GM12864 (cell line): ENCODE measurements around the gene DYNLT2B.
A peak's percentile ranks its signal among the peaks of the same experiment; 100 is the strongest.

Experiments used
- DNase-seq: peaks from one replicate; pipeline ENCODE4 v3.0.0-alpha.2; 2011; ENCODE audit warnings: low read depth
- H3K4me3 ChIP-seq: 2 replicates; pipeline ENCODE4 v1.5.1; 2011; ENCODE audit warnings: mild to moderate bottlenecking, low read depth, low read length, control low read depth
- TF ChIP-seq, protein P1 (sequence below): IDR thresholded peaks from 2 replicates; pipeline ENCODE4 v1.5.1; 2011; ENCODE audit warnings: low read depth, mild to moderate bottlenecking, moderate library complexity, low read length, control low read depth, inconsistent platforms; ENCODE audit errors: missing control alignments

The DYNLT2B gene

DNA sequence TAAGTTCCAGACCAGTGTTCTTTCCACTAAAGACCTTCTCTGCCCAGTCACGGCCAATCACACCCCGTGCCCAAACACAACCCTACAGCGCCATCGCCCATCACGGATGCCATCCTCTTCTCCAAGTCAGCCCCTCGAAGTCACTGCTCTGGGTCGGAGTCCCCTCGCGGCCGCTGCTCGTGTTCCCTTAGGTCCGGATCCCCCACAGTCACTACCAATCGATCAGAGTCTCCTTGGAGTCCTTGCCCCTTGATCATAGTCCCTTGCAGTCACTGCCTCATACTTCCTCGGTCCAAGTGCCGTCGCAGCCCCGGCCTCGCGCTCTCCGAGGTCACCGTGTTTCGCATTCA, 31.0 kb downstream of the DYNLT2B start:
- DNase-seq, result no peak
- H3K4me3 ChIP-seq, result peak overlapping the region; percentile 89
- TF ChIP-seq, protein P1, sequence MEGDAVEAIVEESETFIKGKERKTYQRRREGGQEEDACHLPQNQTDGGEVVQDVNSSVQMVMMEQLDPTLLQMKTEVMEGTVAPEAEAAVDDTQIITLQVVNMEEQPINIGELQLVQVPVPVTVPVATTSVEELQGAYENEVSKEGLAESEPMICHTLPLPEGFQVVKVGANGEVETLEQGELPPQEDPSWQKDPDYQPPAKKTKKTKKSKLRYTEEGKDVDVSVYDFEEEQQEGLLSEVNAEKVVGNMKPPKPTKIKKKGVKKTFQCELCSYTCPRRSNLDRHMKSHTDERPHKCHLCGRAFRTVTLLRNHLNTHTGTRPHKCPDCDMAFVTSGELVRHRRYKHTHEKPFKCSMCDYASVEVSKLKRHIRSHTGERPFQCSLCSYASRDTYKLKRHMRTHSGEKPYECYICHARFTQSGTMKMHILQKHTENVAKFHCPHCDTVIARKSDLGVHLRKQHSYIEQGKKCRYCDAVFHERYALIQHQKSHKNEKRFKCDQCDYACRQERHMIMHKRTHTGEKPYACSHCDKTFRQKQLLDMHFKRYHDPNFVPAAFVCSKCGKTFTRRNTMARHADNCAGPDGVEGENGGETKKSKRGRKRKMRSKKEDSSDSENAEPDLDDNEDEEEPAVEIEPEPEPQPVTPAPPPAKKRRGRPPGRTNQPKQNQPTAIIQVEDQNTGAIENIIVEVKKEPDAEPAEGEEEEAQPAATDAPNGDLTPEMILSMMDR, result no peak

DNA sequence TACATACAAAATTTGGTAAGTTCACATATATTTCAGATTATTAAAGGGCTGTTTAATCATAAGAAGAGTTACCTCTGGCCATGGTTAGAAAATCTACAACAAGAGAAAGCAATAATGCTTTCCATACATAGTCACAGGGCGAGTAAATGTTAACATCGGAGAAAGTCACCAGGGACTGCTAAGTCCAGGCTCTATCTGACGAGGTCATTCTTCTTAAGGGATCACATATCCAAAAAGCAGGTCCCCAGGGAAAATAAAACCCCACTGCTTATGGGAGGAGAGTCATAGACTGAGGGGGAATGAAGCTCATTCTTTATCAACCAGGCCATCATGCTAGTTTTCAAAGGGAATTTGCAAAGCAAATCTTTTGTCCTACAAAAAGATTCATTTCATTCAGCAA, 33.6 kb downstream of the DYNLT2B start:
- TF ChIP-seq, protein P1, result no peak
- no peak for DNase-seq
- no peak overlapping the region for H3K4me3 ChIP-seq

DNA sequence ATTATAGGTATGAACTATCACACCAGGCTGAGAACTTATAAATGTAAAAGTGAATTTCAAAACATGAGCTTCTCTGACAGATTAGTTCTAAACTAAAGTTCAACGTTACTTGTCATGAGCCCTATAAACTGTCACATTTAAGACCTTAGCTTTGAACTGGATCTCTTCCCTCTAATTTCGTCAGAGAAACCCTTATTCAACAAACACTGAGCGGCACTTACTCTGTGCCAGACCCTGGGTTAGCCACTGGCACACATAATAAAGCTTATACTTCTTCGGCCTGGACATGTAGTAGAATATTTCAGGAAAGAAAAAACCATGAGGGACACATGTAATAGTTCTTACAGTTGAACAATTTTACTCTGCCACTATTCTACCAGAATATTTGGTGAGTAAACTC, 36.1 kb downstream of the DYNLT2B start:
- H3K4me3 ChIP-seq, result no peak overlapping the region
- DNase-seq, result no peak
- TF ChIP-seq, protein P1, result no peak

DNA sequence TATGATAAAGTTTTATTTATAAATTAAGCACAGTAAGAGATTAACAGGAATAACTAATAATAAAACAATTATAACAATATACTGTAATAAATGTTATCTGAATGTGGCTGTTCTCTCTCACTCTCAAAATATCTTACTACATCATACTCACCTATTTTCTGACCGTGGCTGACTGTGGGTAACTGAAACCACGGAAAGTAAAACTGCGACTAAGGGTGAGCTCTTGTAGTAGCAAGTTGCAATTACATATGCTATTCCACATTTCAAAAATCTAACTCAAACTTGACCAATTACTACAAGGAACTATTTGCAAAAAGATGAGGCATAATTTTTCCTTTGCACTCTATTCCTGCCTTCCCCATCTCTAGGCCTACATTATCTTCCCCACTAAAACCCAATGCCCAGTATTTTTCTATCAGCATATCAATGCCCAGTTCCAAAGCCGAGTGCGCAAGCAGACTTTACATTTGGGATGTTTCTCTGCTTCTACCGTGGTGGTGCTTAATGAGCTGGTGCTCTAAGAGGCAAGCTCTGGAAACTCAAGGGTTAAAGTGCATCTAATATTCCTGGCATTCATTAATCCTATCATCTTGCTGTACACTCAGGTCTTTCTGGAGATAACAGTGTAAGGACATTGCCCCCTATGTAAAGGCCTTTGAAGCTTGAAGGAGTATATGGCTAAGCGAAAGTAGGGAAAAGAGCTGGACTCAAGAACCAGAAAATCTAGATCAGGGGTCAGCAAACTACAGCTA, 37.2 kb downstream of the DYNLT2B start:
- no peak overlapping the region for H3K4me3 ChIP-seq
- DNase-seq, result peak; percentile 58
- TF ChIP-seq, protein P1, result no peak

DNA sequence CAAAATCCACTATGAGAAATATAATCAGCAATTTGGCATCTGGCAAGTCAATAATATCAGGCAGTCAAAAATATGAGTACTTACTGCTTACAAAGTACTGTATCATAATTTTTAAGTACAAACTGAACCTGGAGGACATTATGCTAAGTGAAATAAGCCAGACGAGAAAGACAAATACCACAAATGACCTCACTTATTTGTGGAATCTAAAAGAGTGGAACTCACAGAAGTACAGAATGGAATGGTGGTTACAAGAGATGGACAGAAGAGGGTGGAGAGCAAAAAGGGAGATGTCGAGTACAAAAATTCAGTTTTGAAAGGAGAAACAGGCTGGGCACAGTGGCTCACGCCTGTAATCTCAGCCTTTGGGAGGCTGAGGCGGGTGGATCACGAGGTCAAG, 42.9 kb downstream of the DYNLT2B start:
- no peak overlapping the region for H3K4me3 ChIP-seq
- no peak for DNase-seq
- TF ChIP-seq, protein P1, result no peak

DNA sequence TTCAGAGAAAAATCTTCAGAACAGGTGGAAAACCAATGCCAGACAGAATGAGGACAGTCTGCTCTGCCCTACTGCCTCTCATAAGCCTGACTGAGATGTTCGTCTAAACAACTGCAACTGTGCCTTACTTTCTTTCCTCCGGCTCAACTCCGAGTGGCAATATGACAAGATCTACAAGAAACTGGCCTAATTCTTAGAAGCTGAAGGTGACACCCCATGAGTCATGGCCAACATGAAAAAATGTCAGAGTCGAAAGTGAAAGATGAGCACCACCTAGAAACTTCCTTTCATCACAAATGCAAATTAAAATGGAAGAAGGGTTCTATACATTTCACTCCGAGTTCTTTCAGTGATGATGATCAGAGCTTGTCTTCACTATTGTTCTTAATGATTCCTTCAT, 43.5 kb downstream of the DYNLT2B start:
- TF ChIP-seq, protein P1, result no peak
- peak overlapping the region; percentile 26 for H3K4me3 ChIP-seq
- peak; percentile 88 for DNase-seq

DNA sequence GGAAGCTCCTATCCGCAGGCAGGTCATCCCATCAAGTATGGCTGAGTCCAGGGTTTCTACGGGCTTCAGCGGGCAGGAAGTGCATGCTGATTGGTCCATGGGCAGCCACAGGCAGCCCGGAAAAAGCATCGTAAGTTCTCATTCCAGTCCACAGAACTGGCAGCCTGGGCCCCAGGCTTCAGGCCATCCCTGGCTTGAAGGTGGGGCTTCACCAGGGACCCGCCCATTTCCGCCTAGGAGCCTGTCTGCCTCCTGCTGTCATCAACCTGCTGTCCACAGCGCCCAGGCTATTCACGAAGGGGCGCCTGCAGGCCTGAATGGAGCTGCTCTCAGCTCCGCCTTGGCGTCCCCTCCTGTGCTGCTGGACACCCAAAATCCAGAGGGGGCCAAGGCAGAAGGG, 44.4 kb downstream of the DYNLT2B start:
- no peak overlapping the region for H3K4me3 ChIP-seq
- TF ChIP-seq, protein P1, result no peak
- DNase-seq, result no peak
